ENCODE measurements around the gene MYCBPAP. TPM values are rescaled to one million over a fixed set of nuclear protein-coding genes. Genes with fewer than 3 reads are reported as not detected.

MYCBPAP gene
- total RNA-seq, 4 donors from 2014 or later = 1.3 to 1.8 TPM; not detected in 2

DNA sequence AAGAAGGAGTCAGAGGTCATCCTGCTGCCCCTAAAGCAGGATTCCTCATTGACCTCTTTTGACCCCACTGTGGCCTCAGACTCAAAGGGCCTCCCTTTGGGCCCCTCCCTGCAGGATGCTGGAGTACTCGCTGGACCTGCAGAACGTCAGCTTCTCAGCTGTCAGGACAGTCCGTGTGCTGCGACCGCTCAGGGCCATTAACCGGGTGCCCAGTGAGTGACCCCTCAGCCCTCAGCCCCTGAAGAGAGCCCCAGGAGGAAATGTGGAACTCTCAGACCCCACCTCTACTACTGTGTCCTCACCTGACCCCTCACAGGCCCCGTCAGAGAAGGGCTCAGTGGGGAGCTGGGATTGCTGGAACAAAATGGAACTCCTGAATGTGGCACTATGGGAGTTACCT lies 61.4 kb downstream of the MYCBPAP start:
- TF ChIP-seq, protein P1, sequence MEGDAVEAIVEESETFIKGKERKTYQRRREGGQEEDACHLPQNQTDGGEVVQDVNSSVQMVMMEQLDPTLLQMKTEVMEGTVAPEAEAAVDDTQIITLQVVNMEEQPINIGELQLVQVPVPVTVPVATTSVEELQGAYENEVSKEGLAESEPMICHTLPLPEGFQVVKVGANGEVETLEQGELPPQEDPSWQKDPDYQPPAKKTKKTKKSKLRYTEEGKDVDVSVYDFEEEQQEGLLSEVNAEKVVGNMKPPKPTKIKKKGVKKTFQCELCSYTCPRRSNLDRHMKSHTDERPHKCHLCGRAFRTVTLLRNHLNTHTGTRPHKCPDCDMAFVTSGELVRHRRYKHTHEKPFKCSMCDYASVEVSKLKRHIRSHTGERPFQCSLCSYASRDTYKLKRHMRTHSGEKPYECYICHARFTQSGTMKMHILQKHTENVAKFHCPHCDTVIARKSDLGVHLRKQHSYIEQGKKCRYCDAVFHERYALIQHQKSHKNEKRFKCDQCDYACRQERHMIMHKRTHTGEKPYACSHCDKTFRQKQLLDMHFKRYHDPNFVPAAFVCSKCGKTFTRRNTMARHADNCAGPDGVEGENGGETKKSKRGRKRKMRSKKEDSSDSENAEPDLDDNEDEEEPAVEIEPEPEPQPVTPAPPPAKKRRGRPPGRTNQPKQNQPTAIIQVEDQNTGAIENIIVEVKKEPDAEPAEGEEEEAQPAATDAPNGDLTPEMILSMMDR (IDR thresholded peaks at IDR 0.05; ENCODE audit: low read depth) = no peak

DNA sequence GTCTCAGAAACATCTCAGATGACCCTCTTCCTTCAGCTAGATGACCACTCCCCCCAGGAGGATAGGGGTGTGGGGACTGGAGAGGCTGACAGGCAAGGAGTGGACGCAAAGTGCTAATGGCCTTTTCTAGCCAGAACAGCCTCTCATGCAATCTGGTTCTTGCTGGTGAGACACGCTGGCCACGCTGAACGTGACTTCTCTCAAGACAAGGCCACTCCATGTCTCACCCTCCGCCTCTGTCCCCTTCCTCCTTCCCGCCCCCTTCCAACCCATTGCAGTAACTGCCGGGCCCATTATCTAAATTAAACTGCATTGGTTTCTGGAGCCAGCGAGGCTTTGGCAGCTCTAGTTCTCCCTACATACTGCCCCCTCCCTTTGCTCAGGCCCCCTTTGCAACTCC lies 61.8 kb downstream of the MYCBPAP start:
- TF ChIP-seq, protein P1 (IDR thresholded peaks at IDR 0.05; ENCODE audit: low read depth) = no peak

GRCh38 chr17:50570528-50570927 lies 62.3 kb downstream of the MYCBPAP start:
- TF ChIP-seq, protein P1 (IDR thresholded peaks at IDR 0.05; ENCODE audit: low read depth) = no peak

- TF ChIP-seq, protein P1 (IDR thresholded peaks at IDR 0.05; ENCODE audit: low read depth) = no peak
Measured at GRCh38 chr17:50571681-50572080, 63.4 kb downstream of the MYCBPAP start.

DNA sequence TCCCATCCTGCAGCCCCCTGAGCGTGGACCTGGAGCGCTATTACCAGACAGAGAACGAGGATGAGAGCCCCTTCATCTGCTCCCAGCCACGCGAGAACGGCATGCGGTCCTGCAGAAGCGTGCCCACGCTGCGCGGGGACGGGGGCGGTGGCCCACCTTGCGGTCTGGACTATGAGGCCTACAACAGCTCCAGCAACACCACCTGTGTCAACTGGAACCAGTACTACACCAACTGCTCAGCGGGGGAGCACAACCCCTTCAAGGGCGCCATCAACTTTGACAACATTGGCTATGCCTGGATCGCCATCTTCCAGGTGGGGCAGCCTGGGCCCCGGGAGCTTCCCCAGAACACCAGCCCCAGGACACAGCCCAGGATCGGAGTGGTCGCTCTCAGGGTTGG lies 64.3 kb downstream of the MYCBPAP start:
- TF ChIP-seq, protein P1 (IDR thresholded peaks at IDR 0.05; ENCODE audit: low read depth) = no peak

DNA sequence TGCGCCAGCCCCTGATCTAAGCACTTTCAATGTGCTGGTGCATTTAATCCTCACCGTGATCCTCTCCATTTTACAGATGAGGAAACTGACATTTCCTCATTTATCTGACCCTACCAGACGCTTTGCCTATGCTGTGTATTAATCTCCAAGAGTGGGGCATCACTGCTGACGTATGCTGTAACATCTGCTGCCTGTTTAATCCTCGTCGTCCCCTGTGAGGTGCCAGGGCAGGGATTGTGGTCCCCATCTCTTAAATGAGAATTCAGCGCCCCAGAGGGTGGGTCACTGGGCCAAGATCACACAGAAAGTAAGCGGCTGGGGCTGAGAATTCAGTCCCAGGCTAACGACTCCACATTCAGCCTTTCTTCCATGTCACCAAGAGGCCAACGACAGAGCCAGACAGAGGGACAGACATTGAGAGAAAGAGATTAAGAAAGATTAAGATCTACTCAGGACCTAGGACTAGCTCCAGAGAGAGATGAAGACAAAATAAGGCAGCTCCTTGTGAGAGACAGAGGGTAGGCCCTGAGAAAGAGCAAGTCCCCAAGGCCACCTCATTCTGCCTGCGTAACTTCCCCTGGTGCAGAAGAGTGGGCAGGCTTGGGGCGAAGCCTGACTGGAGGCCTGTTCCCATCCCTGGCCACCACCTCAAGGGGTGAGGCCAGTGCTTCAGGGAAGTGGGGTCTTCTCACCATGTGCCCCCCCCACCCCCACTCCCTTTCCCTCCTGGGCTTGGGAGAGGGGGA lies 65.8 kb downstream of the MYCBPAP start:
- TF ChIP-seq, protein P1 (IDR thresholded peaks at IDR 0.05; ENCODE audit: low read depth) = no peak

DNA sequence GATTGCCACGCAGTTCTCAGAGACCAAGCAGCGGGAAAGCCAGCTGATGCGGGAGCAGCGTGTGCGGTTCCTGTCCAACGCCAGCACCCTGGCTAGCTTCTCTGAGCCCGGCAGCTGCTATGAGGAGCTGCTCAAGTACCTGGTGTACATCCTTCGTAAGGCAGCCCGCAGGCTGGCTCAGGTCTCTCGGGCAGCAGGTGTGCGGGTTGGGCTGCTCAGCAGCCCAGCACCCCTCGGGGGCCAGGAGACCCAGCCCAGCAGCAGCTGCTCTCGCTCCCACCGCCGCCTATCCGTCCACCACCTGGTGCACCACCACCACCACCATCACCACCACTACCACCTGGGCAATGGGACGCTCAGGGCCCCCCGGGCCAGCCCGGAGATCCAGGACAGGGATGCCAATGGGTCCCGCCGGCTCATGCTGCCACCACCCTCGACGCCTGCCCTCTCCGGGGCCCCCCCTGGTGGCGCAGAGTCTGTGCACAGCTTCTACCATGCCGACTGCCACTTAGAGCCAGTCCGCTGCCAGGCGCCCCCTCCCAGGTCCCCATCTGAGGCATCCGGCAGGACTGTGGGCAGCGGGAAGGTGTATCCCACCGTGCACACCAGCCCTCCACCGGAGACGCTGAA lies 67.5 kb downstream of the MYCBPAP start:
- TF ChIP-seq, protein P1 (IDR thresholded peaks at IDR 0.05; ENCODE audit: low read depth) = no peak

Data from subcutaneous adipose tissue (tissue), 4 donors.